GM12873 (cell line): Measurements from ENCODE around the gene AXL.

Source experiments
- CTCF ChIP-seq: IDR thresholded peaks from 2 replicates; pipeline ENCODE4 v1.5.1; 2012; ENCODE audit warnings: low read depth, mild to moderate bottlenecking, moderate library complexity, low read length, control low read depth; ENCODE audit not compliant: insufficient read depth; ENCODE audit errors: missing control alignments

AXL gene

GRCh38 chr19:41203371-41203770 is 15.7 kb upstream of the AXL start:
- TF ChIP-seq CTCF = no peak

GRCh38 chr19:41204338-41204737 is 14.7 kb upstream of the AXL start:
- peak; percentile 94 for TF ChIP-seq CTCF

GRCh38 chr19:41205995-41206394 is 13.0 kb upstream of the AXL start:
- TF ChIP-seq CTCF = no peak

GRCh38 chr19:41206456-41206855 is 12.6 kb upstream of the AXL start:
- TF ChIP-seq CTCF = no peak

GRCh38 chr19:41206926-41207750 is 11.9 kb upstream of the AXL start:
- no peak for TF ChIP-seq CTCF

- TF ChIP-seq CTCF = no peak
Observed at GRCh38 chr19:41214161-41214560, 4.9 kb upstream of the AXL start.

GRCh38 chr19:41217741-41218140 is 1.3 kb upstream of the AXL start:
- TF ChIP-seq CTCF = no peak
